GM12878 (cell line): Measurements from ENCODE around the gene CSH2. TPM values are rescaled to one million over a fixed set of nuclear protein-coding genes. Genes with fewer than 3 reads are reported as not detected.

Experiments used
- ATAC-seq: fragments of 200-7000 bp; cut with Tn5 transposase; 3 replicates; pipeline ENCODE4 v1.9.1; 2020; ENCODE audit warnings: mild to moderate bottlenecking, moderate library complexity
- BruUV-seq: library from RNA; stranded (reverse); fragments of 400-500 nt; replicated peaks from 2 replicates; lab custom pipeline; 2021; lab: Mats Ljungman, UMichigan
- CTCF ChIA-PET: fragments of 300-600 bp; sonication (Branson Sonifier 250); formaldehyde crosslinking; extraction: SDS; loops from one replicate; lab custom pipeline; 2021; ENCODE audit warnings: inconsistent platforms; lab: Yijun Ruan, JAX
- POLR2A ChIA-PET: fragments of 350-600 bp; formaldehyde crosslinking; extraction: SDS; loops from one replicate; lab custom pipeline; 2021; ENCODE audit warnings: inconsistent platforms; lab: Charles Lee
- RAD21 ChIA-PET: fragments of 300-600 bp; sonication (Branson Sonifier 250); formaldehyde crosslinking; loops from one replicate; lab custom pipeline; 2023; ENCODE audit warnings: antibody characterized with exemption; ENCODE audit not compliant: unreplicated experiment; lab: Charles Lee
- SMC1A ChIA-PET: fragments of 300-600 bp; sonication (Branson Sonifier 250); formaldehyde crosslinking; loops from one replicate; lab custom pipeline; 2023; ENCODE audit not compliant: unreplicated experiment, uncharacterized antibody; lab: Charles Lee
- DNase-seq: peaks from one replicate; pipeline ENCODE4 v3.0.0-alpha.2; 2011; ENCODE audit warnings: low read depth, low spot score
- FAIRE-seq: peaks from 3 replicates; lab custom pipeline; 2011; peaks lifted over from hg19 to GRCh38; lab: Jason Lieb, UNC
- H2AFZ ChIP-seq: 2 replicates; pipeline ENCODE4 v1.6.0; 2011; ENCODE audit warnings: low read depth, low read length, control low read depth; ENCODE audit not compliant: control insufficient read depth
- H3K27ac ChIP-seq: 2 replicates; pipeline ENCODE4 v1.5.1; 2011; ENCODE audit warnings: control low read depth; ENCODE audit not compliant: control insufficient read depth, insufficient read depth
- H3K27me3 ChIP-seq, 2 experiments: replicated peaks in 1 of 2; 2 replicates each; pipeline versions ENCODE4 v1.6.0 to v1.6.1; 2011; ENCODE audit warnings: low read length in 1 of 2; ENCODE audit not compliant: control insufficient read depth in 2 of 2, insufficient read depth in 2 of 2
- H3K36me3 ChIP-seq, 2 experiments: 2 replicates each; pipeline ENCODE4 v1.5.1; 2011; ENCODE audit warnings: low read length in 1 of 2; ENCODE audit not compliant: control insufficient read depth in 2 of 2, insufficient read depth in 2 of 2
- H3K4me1 ChIP-seq: 2 replicates; pipeline ENCODE4 v1.6.1; 2011; ENCODE audit warnings: mild to moderate bottlenecking, low read length, moderate library complexity, mixed read lengths; ENCODE audit not compliant: control insufficient read depth, insufficient read depth
- H3K4me2 ChIP-seq: 2 replicates; pipeline ENCODE4 v1.6.0; 2011; ENCODE audit warnings: control low read depth; ENCODE audit not compliant: control insufficient read depth, insufficient read depth
- H3K4me3 ChIP-seq: fragments of 200-600 bp; sonication (generic); 2 replicates; pipeline ENCODE4 v1.5.1; 2016
- H3K79me2 ChIP-seq: 2 replicates; pipeline ENCODE4 v1.6.0; 2011; ENCODE audit warnings: low read length; ENCODE audit not compliant: control insufficient read depth, insufficient read depth
- H3K9ac ChIP-seq: 2 replicates; pipeline ENCODE4 v1.8.0; 2011; ENCODE audit warnings: low read length, control low read depth, mixed read lengths; ENCODE audit not compliant: control insufficient read depth, insufficient read depth
- H3K9me3 ChIP-seq: replicated peaks from 3 replicates; pipeline ENCODE4 v1.5.1; 2011; ENCODE audit warnings: mild to moderate bottlenecking, low read length; ENCODE audit not compliant: control insufficient read depth, insufficient read depth
- H4K20me1 ChIP-seq: 2 replicates; pipeline ENCODE4 v1.6.0; 2011; ENCODE audit not compliant: control insufficient read depth, insufficient read depth
- BMI1 ChIP-seq: fragments of 450-650 bp; IDR thresholded peaks from 2 replicates; pipeline ENCODE4 v1.6.1; 2016; ENCODE audit warnings: mild to moderate bottlenecking, moderate library complexity, borderline replicate concordance
- DPF2 ChIP-seq: fragments of 450-650 bp; IDR thresholded peaks from 2 replicates; pipeline ENCODE4 v1.6.1; 2017; ENCODE audit warnings: mild to moderate bottlenecking
- ETV6 ChIP-seq, 2 experiments: fragments of 450-650 bp in 1 of 2; IDR thresholded peaks in 1 of 2; conservative IDR thresholded peaks in 1 of 2; 2 replicates each; pipeline ENCODE4 v1.6.1; 2014; ENCODE audit warnings: antibody characterized with exemption in 1 of 2, borderline replicate concordance in 1 of 2, low read depth in 1 of 2, mild to moderate bottlenecking in 1 of 2, moderate library complexity in 1 of 2
- HDAC2 ChIP-seq: fragments of 200-600 bp; sonication (generic); IDR thresholded peaks from 2 replicates; pipeline ENCODE4 v1.6.1; 2017
- MTA2 ChIP-seq: fragments of 450-650 bp; IDR thresholded peaks from 2 replicates; pipeline ENCODE4 v1.6.1; 2016; ENCODE audit warnings: low read depth, mild to moderate bottlenecking, moderate library complexity
- NFIC ChIP-seq: IDR thresholded peaks from 2 replicates; pipeline ENCODE4 v1.6.1; 2012; ENCODE audit warnings: low read depth, mild to moderate bottlenecking, inconsistent platforms, low read length, moderate library complexity
- NFYB ChIP-seq: IDR thresholded peaks from 2 replicates; pipeline ENCODE4 v1.6.1; 2011; ENCODE audit warnings: low read depth, mild to moderate bottlenecking, low read length, improper control_type of control experiment, moderate library complexity; ENCODE audit not compliant: insufficient read depth
- POU2F2 ChIP-seq: IDR thresholded peaks from 3 replicates; pipeline ENCODE4 v1.6.1; 2011; ENCODE audit warnings: low read depth, mild to moderate bottlenecking, low read length, borderline replicate concordance
- SPI1 ChIP-seq: IDR thresholded peaks from 2 replicates; pipeline ENCODE4 v1.6.1; 2011; ENCODE audit warnings: low read depth, mild to moderate bottlenecking, low read length, moderate library complexity, borderline replicate concordance; ENCODE audit not compliant: insufficient read depth
- TARDBP ChIP-seq: IDR thresholded peaks from 2 replicates; pipeline ENCODE4 v1.6.1; 2016; ENCODE audit warnings: borderline replicate concordance
- WGBS: methylation state at CpG from one replicate; pipeline ENCODE4 v1.1.6; 2016; ENCODE audit warnings: low lambda C conversion rate; ENCODE audit not compliant: insufficient replicate concordance, insufficient coverage; ENCODE audit errors: missing lambda C conversion rate; 5-methylcytosine and 5-hydroxymethylcytosine counted together
- in situ Hi-C: fragments of 300-500 bp; cut with MboI; formaldehyde crosslinking; loops from 9 replicates; pipeline ENCODE4 v1.14.3; 2018; ENCODE audit warnings: mixed read lengths
- intact Hi-C: fragments of 100-400 bp; cut with micrococcal nuclease; formaldehyde crosslinking; loops from one replicate; pipeline ENCODE4 v1.14.2; 2022; ENCODE audit not compliant: unreplicated experiment
- polyA plus RNA-seq, 11 experiments: library from polyadenylated mRNA; depleted of rRNA in 4 of 11; unstranded in 6 of 11; stranded (reverse) in 5 of 11; fragments of >200 nt; fragmentation: Nextera tagmentation in 4 of 11; fragmentation: Illumina TruSeq in 1 of 11; extraction: Ambion mirVana in 4 of 11; extraction: Trizol in 1 of 11; gene quantifications; 1 replicate in 1 of 11; 2 replicates in 10 of 11; pipeline versions ENCODE4 v1.2.1 to v1.2.3, GENCODE V29; 2011 to 2016; ENCODE audit warnings: inconsistent platforms in 2 of 11, missing spikeins in 2 of 11, low read depth in 1 of 11
- total RNA-seq, 4 experiments: library from RNA; depleted of rRNA in 3 of 4; stranded (reverse); fragments of >200 nt in 3 of 4; fragmentation: Illumina TruSeq in 1 of 4; extraction: Trizol in 1 of 4; gene quantifications; 2 replicates each; pipeline versions ENCODE4 v1.2.1 to v1.2.3, GENCODE V29; 2013 to 2021
- TF ChIP-seq, protein P1 (sequence below): fragments of 450-650 bp; IDR thresholded peaks from 2 replicates; pipeline ENCODE4 v1.6.1; 2017; ENCODE audit warnings: mild to moderate bottlenecking
- TF ChIP-seq, protein P2 (sequence below): fragments of 450-650 bp; IDR thresholded peaks from 2 replicates; pipeline ENCODE4 v1.6.1; 2018; ENCODE audit warnings: mild to moderate bottlenecking, low read depth, moderate library complexity; ENCODE audit not compliant: partially characterized antibody
- TF ChIP-seq, protein P3 (sequence below): IDR thresholded peaks from 2 replicates; pipeline ENCODE4 v1.6.1; 2011; ENCODE audit warnings: borderline replicate concordance, low read depth, mild to moderate bottlenecking, moderate library complexity, mixed read lengths, low read length; ENCODE audit not compliant: insufficient read depth; ENCODE audit errors: extremely low read length
- TF ChIP-seq, protein P4 (sequence below): fragments of 150-350 bp; IDR thresholded peaks from 2 replicates; pipeline ENCODE4 v1.6.1; 2014; ENCODE audit warnings: mild to moderate bottlenecking, low read depth, low read length

The CSH2 gene
- total and polyA plus RNA-seq, 10 of the 15 experiments (the other 5 are each of a cell fraction or from before 2014, with no cell fraction given) = not detected

DNA sequence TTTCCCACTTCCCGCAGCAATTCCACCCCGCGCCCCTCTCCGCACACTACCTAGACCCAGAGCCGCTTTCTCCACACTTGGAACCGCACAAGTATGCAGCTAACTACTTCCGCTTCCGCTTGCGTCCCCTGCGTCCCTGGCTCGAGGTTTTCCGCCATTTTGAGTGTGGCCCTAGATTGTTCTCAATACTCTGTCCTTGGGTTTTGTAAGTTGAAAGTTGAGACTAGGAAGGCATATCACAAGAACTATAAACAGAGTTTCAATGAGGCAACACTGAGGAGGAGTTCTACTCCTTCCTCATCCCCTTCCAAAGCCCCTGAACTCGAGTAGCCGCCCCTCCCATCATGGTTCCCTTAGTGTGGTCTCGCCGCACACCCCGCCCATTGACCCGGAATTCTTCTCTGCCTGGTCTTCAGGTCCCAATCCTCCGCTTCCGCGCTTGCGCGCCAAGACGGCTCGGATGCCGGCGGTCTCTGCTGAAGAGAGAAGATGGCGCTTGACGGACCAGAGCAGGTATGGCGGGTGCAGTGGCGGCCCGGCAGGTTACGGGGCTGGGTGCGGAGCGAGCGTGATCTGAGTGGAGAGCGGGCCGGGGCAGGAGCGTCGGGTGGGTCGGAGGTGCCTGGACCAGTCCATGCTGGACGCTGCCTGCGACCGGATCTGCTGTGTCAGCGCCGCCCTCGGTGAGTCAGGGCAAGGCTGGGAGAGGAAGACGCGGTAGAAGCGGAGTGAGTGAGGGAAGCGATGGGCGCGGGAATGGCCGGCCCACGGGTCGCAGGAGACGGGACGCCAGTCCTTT, 46.3 kb downstream of the CSH2 start, which contains the start of the genes FTSJ3 and PSMC5:
TSS of gene FTSJ3 (minus strand) at position 662 of the 799 bp plus-strand sequence. CDS start 761 bp downstream, outside the sequence.
TSS of gene PSMC5 (plus strand) at position 430 of the 799 bp plus-strand sequence. CDS start at position 490, 60 bp downstream.
- DNase-seq (peak; percentile 84), ATAC-seq (peak; percentile 95), FAIRE-seq (peak; percentile 93)
- no peaks in the 10 kb centered on the region for H3K27me3 ChIP-seq
- POLR2A ChIA-PET = interaction anchor here (0.6 to 4.4 kb wide), 6 partner anchors 14 to 126 kb away, joined by 3 to 22 read pairs (median 6); partner anchors contain the start of genes CCDC47 and DDX42
- peak within 1 kb of the TSS; percentile 95 for H3K27ac ChIP-seq
- in situ Hi-C loops (loop anchor here (25.0 kb wide), 1 partner anchor 390 kb away; the partner anchor contains the start of gene CYB561), intact Hi-C loops (loop anchor here (1.0 to 2.0 kb wide), 3 partner anchors 12 to 128 kb away; partner anchors contain the start of gene CCDC47)
- H3K36me3 ChIP-seq = peaks cover 20 to 34% of the 10 kb centered on the region in 2 experiments
- H3K4me2 ChIP-seq = peak within 1 kb of the TSS; percentile 97
- peak within 1 kb of the TSS; percentile 81 for H3K9ac ChIP-seq
- RAD21 ChIA-PET = interaction anchor here (1.1 to 1.5 kb wide), 2 partner anchors 13 to 22 kb away, joined by 3 to 5 read pairs; no protein-coding TSS in a partner anchor
- 2% methylated on average over 58 of the region's 58 CpGs for WGBS
- peak within 1 kb of the TSS; percentile 97 for H2AFZ ChIP-seq
- H3K4me1 ChIP-seq = peaks cover 17% of the 10 kb centered on the region
- peak within 1 kb of the TSS; percentile 83 for H3K4me3 ChIP-seq
- no TSS peak for BruUV-seq
- SMC1A ChIA-PET = interaction anchor here (1.0 to 1.5 kb wide), 8 partner anchors 8 to 129 kb away, joined by 3 to 12 read pairs (median 5); no protein-coding TSS in a partner anchor
- H3K9me3 ChIP-seq = no peaks in the 10 kb centered on the region
- peaks cover 48% of the 10 kb centered on the region for H3K79me2 ChIP-seq
- no peaks in the 10 kb centered on the region for H4K20me1 ChIP-seq
- CTCF ChIA-PET = interaction anchor here (0.7 to 2.9 kb wide), 10 partner anchors 8 to 215 kb away, joined by 3 to 19 read pairs (median 4); partner anchors contain the start of genes CCDC47, DDX42 and SMARCD2
- TF ChIP-seq ETV6 (conservative IDR thresholded peaks at IDR 0.05 in 1 of 2, IDR thresholded peaks at IDR 0.05 in 1 of 2; ENCODE audit: borderline replicate concordance in 1 of 2, low read depth in 1 of 2) (no peak), NFYB (no peak), DPF2 (peak; percentile 61; the same call in 1 of the 2 replicates), NFIC (no peak), TARDBP (no peak; the same call in 1 of the 2 replicates), POU2F2 (peak; percentile 59; the same call in 2 of the 3 replicates), BMI1 (no peak), MTA2 (peak; percentile 95), SPI1 (peak; percentile 28; the same call in 1 of the 2 replicates), HDAC2 (no peak)
- TF ChIP-seq, protein P1, sequence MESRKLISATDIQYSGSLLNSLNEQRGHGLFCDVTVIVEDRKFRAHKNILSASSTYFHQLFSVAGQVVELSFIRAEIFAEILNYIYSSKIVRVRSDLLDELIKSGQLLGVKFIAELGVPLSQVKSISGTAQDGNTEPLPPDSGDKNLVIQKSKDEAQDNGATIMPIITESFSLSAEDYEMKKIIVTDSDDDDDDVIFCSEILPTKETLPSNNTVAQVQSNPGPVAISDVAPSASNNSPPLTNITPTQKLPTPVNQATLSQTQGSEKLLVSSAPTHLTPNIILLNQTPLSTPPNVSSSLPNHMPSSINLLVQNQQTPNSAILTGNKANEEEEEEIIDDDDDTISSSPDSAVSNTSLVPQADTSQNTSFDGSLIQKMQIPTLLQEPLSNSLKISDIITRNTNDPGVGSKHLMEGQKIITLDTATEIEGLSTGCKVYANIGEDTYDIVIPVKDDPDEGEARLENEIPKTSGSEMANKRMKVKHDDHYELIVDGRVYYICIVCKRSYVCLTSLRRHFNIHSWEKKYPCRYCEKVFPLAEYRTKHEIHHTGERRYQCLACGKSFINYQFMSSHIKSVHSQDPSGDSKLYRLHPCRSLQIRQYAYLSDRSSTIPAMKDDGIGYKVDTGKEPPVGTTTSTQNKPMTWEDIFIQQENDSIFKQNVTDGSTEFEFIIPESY = no peak
- TF ChIP-seq, protein P2, sequence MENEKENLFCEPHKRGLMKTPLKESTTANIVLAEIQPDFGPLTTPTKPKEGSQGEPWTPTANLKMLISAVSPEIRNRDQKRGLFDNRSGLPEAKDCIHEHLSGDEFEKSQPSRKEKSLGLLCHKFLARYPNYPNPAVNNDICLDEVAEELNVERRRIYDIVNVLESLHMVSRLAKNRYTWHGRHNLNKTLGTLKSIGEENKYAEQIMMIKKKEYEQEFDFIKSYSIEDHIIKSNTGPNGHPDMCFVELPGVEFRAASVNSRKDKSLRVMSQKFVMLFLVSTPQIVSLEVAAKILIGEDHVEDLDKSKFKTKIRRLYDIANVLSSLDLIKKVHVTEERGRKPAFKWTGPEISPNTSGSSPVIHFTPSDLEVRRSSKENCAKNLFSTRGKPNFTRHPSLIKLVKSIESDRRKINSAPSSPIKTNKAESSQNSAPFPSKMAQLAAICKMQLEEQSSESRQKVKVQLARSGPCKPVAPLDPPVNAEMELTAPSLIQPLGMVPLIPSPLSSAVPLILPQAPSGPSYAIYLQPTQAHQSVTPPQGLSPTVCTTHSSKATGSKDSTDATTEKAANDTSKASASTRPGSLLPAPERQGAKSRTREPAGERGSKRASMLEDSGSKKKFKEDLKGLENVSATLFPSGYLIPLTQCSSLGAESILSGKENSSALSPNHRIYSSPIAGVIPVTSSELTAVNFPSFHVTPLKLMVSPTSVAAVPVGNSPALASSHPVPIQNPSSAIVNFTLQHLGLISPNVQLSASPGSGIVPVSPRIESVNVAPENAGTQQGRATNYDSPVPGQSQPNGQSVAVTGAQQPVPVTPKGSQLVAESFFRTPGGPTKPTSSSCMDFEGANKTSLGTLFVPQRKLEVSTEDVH = peak; percentile 92
- TF ChIP-seq, protein P3, sequence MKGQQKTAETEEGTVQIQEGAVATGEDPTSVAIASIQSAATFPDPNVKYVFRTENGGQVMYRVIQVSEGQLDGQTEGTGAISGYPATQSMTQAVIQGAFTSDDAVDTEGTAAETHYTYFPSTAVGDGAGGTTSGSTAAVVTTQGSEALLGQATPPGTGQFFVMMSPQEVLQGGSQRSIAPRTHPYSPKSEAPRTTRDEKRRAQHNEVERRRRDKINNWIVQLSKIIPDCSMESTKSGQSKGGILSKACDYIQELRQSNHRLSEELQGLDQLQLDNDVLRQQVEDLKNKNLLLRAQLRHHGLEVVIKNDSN = no peak
- TF ChIP-seq, protein P4, sequence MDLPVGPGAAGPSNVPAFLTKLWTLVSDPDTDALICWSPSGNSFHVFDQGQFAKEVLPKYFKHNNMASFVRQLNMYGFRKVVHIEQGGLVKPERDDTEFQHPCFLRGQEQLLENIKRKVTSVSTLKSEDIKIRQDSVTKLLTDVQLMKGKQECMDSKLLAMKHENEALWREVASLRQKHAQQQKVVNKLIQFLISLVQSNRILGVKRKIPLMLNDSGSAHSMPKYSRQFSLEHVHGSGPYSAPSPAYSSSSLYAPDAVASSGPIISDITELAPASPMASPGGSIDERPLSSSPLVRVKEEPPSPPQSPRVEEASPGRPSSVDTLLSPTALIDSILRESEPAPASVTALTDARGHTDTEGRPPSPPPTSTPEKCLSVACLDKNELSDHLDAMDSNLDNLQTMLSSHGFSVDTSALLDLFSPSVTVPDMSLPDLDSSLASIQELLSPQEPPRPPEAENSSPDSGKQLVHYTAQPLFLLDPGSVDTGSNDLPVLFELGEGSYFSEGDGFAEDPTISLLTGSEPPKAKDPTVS = no peak
